ELR (cell line): ENCODE measurements around the gene EMC10.
"Not testable (repeated sequence)": the region's sequence is repeated elsewhere in the genome, so short reads cannot be mapped to it uniquely, and the experiment has no call there.

Experiments used
- DNase-seq: peaks from one replicate; pipeline ENCODE4 v3.0.0-alpha.2; 2015; ENCODE audit warnings: low read depth

The EMC10 gene

DNA sequence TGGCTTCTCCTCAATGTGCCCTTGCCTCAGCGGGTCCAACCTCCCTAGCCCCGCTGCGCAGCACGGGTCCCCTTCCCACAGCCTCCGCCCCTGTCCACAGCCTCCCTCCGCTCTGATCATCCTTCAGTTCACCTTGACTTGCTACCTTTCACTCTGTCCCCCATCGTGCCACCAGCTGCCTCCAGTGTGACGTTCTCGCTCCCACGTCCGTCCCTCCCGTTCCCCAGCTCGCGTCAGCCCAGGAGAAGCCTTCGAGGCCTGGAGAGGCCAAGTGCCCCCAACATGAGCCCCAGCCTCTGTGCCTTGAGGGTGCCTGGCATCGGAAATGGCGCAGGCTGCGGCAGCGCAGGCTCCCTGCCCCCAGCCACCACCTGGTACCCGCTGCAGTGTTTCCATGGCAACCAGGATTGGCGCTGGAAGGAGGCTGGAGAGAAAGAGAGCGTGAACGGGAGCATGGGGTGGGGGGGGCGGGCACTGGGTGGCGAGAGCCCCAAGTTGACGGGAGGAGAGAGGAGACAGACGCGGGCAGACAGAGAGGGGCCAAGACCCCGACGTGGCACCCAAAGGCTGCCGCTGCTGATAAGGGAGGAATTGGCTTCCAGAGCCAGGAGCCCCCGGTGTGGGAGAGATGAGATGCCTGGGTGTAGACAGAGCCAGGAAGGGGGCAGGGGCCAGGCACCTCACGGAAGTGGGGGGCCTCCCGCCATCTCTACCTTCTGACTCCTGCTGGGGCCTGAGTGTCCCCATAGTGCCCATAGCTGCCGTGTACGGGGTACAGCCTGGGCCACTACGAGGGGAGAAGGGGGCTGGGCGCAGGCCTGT lies 38.2 kb downstream of the EMC10 start:
- DNase-seq, result no peak

DNA sequence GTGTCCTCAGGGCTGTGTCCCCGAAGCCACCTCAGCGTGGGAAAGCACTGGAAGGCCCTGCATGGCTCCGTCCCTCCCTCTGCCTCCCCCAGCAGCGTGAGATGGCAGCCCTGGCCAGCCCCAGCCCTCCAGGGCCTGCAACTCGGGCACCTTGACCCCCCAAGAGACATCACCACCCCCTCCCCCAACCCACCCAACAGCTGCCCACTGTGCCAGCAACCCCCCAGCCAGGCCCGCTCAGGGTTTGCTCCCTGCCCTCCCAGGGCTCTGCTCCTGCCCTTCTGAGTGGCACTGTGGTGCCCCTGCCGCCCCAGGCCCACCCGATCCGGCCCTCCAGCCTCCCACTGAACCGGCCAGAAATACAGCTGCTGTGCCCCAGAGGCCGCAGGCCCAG lies 38.9 kb downstream of the EMC10 start:
- no peak for DNase-seq

DNA sequence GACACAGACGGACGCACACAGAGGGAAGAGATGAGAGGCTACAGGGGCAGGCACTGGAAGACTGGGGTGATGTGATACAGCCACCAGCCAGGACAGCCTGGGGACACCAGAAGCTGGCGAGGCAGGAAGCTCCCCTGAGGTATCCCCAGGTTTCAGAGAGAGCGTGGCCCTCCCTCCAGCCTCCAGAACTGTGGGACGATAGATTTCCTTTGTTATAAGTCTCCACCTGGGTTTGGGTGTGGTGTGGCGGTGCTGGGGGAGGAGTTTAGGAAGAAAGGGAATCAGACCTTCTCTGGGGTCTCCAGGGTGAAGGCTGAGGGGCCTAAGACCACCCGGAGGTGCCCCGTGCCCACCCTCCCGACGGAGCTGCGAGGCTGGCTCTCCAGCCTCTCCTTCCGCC lies 40.1 kb downstream of the EMC10 start:
- DNase-seq, result no peak

DNA sequence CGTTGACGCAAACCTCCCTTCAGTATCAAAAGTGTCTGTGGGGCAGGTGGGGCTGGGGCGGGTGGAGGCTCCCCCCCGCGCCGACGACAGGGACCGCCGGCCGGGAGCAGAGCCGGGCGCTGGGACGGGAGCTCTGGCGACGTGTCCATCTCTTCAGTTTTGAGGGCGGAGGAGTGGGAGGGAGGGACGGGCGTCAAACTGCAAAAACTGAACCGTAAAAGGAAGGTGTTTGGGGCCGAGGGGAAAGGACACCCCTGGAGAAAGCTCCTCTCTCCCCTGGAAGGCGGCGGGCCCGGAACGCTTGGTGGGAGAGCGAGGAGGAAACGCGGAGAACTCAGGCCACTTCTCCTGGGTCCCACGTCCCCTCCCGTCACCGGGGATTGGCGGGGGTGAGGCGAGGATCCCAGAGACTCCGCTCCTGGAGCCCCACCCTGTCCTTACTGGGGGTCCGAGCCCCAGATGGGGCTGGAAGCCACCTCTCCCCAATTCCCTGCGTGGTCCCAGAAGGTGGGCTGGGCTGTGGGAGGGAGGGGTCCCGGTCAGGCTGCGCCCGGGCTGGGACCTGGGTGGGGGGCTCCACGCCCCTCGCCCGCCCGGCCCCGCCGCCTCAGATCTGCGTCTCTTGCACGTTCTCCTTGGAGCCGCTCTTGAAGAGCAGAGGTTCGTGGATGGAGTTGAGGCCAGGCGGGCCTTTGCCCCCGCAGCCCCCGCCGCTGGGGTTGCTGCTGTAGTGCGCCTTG lies 40.8 kb downstream of the EMC10 start:
- DNase-seq, result no peak

DNA sequence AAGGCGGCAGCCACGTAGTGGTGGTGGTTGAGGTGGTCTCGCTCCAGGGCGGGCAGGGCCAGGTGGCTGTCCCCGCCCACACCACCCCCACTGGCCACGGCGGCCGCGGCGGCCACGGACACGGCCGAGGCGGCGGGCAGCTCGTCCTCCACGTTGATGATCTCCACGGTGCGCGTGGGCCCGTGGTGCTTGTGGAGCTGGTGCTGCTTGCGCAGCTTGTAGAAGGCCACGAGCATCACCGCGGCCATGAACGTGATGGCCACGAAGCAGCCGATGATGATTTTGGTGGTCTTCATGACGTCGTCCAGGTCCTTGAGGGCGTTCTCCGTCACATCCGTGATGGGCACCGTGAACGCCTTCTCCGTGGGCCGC lies 41.4 kb downstream of the EMC10 start:
- no peak for DNase-seq

DNA sequence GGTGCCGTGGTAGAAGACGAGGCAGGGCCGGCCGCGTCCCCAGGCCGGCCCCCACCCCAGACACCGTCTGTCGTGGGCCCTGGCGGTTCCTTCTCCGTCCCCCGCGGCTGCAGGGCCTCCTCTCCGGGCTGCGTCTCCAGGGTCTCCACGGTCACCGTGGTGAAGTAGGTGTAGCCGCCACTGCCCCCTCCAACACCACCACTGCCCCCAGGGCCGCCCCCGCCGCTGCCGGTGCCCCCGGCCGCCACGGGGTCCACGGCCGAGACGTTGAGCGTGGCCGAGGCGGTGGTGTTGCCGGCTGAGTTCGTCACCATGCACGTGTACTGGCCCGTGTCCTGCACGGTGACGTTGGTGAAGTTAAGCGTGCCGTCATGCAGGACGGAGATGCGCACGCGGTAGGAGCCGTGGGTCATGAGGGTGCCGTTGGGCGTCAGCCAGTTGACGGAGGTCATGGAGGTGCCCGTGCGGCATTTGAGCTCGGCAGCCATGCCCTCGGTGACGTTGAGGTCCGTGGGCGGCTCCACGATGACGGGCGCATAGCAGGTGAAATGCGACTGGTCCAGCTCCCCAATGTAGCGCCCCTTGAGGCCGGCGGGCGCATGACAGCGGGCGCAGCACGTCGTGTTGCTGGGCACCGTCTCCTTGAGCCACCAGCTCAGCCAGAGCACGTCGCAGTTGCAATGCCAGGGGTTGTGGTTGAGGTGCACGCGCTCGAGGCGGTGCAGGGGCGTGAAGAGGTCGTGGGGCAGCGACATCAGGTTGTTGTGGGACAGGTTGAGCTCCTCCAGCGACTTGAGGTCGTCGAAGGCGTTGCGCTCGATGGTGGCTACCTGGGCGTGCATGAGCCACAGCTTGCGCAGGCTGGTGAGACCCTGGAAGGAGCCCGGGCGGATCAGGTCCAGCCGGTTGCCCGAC lies 42.0 kb downstream of the EMC10 start:
- DNase-seq, result no peak

DNA sequence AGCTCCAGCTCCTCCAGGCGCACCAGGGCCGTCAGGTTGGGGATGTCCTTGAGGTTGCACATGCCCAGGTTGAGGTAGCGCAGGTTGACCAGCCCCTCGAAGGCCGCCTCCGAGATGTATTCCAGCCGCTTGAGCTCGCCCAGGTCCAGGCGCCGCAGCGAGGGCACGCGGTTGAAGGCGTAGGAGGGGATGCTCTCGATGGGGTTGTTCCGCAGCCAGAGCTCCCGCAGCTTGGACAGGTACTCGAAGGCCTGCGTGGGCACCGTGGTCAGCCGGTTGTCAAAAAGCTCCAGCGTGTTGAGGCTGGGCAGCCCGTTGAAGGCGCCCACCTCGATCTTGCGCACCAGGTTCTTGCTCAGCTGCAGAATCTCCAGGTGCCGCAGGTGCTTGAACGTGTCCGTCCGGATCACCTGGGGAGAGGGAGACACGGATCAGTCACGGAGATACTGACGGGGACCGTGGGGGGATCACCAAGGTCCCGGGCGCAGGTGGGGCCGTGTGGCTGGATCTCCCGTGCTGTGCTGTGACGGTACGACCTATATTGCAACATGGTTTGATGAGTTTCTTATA lies 42.8 kb downstream of the EMC10 start:
- no peak for DNase-seq

DNA sequence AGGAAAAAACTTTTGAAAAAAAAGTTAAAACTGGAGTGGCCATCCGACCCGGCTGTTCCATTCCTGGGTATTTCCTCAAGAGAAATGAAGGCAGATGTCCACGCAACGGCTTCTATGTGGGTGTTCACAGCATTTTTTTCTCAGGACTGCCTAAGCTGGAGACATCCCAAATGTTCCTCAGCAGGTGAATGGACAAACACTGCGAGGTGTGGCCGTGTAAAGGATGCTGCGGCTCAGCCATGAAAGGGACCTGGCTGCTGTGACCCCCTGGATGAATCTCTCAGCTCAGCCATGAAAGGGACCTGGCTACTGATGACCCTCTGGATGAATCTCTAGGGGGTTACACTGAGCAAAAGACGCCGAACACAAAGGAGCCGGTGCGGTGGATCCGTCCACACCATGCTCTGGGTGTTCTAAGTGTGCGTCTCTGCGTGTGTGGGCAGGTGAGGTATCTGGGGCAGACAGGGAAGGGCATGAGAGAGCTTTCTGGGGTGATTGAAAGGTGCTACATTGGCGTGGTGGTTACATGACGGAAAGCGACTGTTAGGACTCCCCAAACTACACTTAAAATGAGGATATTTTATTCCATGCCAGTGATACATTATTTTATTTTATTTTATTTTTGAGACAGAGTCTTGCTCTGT lies 44.6 kb downstream of the EMC10 start:
- DNase-seq, result no peak

DNA sequence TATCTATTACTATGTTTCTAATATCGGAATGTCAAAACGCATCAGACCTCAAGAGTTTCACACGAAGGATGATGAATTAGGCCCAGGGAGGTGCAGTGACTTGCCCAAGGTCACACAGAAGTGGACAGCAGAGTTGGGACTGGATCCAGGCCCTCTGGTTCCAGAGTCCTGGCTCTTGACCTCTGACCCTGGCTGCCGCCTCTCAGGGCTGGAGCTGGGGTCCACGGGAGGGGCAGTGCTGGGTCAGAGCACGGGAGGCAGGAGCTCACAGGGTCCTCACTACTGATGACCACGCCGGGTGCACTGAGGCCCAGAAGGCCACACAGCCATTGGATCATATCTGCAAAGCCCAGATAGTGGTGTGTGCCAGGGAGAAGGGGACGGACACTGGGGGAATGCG lies 46.6 kb downstream of the EMC10 start:
- no peak for DNase-seq

DNA sequence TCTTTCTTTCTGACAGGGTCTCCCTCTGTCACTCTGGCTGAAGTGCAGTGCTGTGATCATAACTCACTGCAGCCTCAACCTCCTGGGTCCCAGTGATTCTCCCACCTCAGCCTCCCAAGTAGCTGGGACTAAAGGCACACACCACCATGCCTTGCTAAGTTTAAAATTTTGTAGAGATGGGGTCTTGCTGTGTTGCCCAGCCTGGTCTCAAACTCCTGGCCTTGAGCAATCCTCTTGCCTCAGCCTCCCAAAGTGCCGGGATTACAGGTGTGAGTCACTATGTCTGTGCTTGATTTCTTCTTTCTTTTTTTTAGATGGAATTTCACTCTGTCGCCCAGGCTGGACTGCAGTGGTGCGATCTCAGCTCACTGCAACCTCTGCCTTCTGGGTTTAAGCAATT lies 51.7 kb downstream of the EMC10 start:
- DNase-seq, result not testable (repeated sequence)

DNA sequence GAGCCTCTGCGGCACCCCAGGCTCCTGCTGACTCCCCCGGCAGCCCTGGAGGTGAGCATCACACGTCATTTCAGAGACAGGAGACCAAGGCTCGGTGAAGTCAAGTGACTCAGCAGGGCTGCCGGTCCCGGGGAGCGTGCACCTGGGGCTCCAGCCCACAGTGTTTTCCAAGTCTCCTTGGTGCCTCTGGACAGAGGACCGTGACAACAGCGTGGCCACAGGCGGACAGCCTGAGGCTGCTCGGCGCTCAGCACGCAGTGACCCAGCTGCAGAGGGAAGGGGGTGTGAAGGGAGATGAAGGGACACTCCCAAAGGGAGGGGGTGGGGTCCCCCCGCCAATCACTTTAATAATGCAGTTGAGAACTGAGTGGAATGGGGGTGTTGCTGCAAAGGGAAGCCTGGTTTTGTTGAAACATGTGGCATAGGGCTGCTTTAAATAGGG lies 54.9 kb downstream of the EMC10 start:
- DNase-seq, result no peak

DNA sequence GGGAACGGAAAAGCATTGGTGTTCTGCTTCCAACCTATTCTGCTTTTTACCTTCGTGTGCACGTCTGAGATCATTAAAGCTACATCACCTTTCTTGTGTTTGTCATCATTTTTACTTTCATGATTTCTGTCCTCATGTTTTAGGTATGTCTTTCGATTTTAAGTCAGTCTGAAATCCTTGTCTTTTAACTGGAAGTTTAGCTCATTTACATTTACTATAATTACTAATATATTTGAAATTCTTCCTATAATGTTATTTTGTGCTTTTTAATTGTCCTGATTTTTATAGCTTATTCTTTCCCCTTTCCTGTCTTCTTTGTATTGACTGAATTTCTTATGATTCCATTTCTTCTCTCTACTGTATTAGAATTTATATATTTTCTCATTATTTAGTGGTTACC lies 56.6 kb downstream of the EMC10 start:
- no peak for DNase-seq

DNA sequence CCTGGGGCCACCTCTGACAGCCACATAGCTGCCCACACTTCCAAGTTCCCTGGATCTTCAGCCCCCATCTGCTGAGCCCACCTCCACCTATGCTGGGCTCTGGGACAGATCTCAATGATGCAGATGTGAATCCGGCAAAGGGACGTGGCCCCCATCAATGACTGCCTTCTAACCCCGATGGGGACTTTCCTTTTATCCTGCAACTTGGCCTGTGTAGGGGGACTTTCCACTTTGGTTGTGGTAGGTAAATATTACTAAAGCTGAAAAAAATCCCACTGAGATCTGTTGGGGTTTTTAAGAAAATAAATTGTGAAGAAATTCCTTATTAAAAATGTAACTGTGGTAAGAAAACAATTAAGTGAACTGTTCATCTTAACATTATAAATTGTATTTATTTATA lies 58.2 kb downstream of the EMC10 start:
- DNase-seq, result no peak

DNA sequence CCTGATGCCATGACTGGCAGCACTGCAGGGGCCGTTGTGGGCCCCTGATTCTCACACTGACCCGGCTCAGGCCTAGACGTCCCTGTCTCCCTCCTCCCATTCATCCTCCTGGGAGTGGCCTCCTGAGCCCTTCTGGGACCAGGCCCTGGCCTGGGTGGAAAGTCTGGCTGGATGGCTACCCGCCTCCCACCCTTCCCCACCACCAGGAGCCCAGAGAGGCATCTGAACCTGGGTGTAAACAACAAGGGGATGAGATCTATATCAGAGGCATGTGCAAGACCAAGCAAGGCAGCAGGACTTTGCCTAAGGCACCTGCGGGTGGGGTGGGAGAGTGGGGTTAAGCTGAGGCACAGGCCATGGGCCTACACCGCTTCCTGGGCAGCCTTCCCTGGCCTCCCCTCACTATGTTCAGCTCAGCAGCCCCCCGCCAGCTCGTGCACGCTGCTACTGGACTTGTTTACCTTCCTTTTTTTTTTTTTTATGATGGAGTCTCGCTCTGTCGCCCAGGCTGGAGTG lies 59.4 kb downstream of the EMC10 start:
- no peak for DNase-seq

DNA sequence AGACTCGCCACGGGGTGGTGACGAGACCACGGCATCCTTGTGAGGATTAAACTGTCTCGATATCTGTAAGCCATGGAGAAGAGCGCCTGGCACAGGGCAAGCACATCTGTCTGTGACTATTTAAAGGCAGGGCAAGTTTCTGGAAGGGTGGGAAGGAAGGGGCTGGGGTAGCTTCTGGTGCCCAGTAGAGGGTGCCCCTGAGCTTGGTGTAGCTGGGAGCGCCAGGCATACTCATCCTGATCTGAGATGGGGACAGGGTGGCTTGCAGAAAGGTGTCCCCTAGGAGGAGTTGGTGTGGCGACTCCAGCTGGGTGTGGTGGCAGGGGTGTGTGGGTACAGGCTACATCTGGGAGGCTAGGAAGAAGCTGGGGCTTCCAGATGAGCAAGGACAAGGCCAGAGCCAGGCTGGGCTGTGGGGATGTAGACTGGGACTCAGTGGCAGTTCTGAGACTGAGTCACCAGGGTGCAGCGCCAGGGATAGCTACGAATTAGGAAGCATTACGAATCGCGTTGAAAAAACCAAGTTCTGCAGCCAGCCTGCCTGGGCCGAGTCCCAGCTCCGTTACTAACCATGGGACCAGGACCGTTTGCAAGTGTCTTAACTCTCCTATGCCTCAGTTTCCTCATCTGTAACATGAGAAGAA lies 60.5 kb downstream of the EMC10 start:
- no peak for DNase-seq

DNA sequence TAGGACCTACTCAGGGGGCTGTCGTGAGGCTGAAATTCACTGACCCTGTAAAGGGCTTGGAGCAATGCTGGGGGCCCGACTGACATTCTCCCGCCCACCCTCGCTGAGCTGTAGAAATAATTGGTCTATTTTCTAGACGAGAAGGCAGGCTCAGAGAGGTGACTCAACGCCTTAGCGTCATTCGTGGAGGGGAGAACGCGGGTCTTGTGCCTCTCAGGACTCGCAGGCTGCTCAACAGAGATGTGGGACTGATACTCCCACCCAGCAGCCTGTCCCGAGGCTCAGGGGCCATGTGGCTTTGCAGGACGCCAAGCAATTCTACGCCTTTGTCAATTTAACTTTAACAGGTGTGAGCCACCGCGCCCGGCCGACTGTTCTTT lies 61.0 kb downstream of the EMC10 start:
- DNase-seq, result no peak

DNA sequence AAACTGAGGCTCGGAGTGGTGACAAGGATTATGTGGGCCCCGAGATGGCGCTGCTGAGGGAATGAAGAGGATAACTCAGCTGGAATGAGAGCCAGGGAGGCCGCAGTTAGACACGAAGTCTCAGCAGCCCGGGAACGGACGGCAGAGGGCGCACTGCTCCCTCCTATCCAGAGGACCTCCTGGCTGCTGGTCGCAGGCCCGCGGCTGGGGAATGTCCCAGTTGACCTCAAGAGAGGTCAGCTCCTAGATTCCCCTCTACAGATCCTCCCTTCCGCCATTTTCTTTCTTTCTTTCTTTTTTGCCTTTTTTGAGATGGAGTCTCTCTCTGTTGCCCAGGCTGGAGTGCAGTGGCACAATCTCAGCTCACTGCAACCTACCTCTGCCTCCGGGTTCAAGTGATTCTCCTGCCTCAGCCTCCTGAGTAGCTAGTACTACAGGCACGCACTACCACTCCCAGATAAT lies 61.5 kb downstream of the EMC10 start:
- peak; percentile 86 for DNase-seq
